HepG2 (cell line): ENCODE data around the gene MINDY3. TPM values are rescaled to one million over a fixed set of nuclear protein-coding genes. Genes with fewer than 3 reads are reported as not detected.

Source experiments
- ATAC-seq: fragments of 200-7000 bp; cut with Tn5 transposase; 3 replicates; pipeline ENCODE4 v1.9.1; 2020; ENCODE audit warnings: mild to moderate bottlenecking, moderate library complexity
- BruUV-seq: library from RNA; stranded (reverse); fragments of 400-500 nt; replicated peaks from 2 replicates; lab custom pipeline; 2021; lab: Mats Ljungman, UMichigan
- CTCF ChIA-PET: fragments of 300-600 bp; formaldehyde crosslinking; extraction: SDS; loops from one replicate; lab custom pipeline; 2021; ENCODE audit warnings: low total read pairs, inconsistent platforms, low intra/inter-chr PET ratio; lab: Yijun Ruan, JAX
- POLR2A ChIA-PET: fragments of 350-600 bp; sonication (Branson Sonifier 250); formaldehyde crosslinking; loops from one replicate; lab custom pipeline; 2020; ENCODE audit warnings: antibody characterized with exemption, inconsistent platforms; lab: Yijun Ruan, JAX
- DNase-seq: peaks from one replicate; pipeline ENCODE4 v3.0.0-alpha.2; 2015; ENCODE audit warnings: low spot score
- FAIRE-seq: peaks from 3 replicates; lab custom pipeline; 2011; peaks lifted over from hg19 to GRCh38; lab: Jason Lieb, UNC
- H2AFZ ChIP-seq: one replicate; pipeline ENCODE4 v1.6.1; 2011; ENCODE audit warnings: low read length, inconsistent platforms
- H3K27ac ChIP-seq: fragments of 300-600 bp; 3 replicates; pipeline ENCODE4 v1.8.0; 2011; ENCODE audit warnings: mixed run types, mild to moderate bottlenecking, mixed read lengths, low read length, inconsistent platforms; ENCODE audit not compliant: insufficient read depth; ENCODE audit errors: extremely low read length
- H3K27me3 ChIP-seq, 2 experiments: fragments of 200-600 bp in 1 of 2; 2 replicates in 1 of 2; 3 replicates in 1 of 2; pipeline versions ENCODE4 v1.6.0 to v1.8.0; 2011; ENCODE audit warnings: low read length in 2 of 2, mild to moderate bottlenecking in 2 of 2, moderate library complexity in 2 of 2, inconsistent platforms in 1 of 2; ENCODE audit not compliant: insufficient read depth in 2 of 2, control insufficient read depth in 1 of 2
- H3K36me3 ChIP-seq, 2 experiments: fragments of 200-600 bp in 1 of 2; replicated peaks in 1 of 2; 2 replicates in 1 of 2; 3 replicates in 1 of 2; pipeline versions ENCODE4 v1.5.1 to v1.8.0; 2011; ENCODE audit warnings: low read length in 2 of 2, inconsistent platforms in 1 of 2; ENCODE audit not compliant: insufficient read depth in 2 of 2, control insufficient read depth in 1 of 2
- H3K4me1 ChIP-seq: 2 replicates; pipeline ENCODE4 v1.5.1; 2012; ENCODE audit warnings: low read length, inconsistent platforms; ENCODE audit not compliant: insufficient read depth
- H3K4me2 ChIP-seq: 2 replicates; pipeline ENCODE4 v1.6.0; 2011; ENCODE audit warnings: low read depth, low read length, inconsistent platforms
- H3K4me3 ChIP-seq, 3 experiments: fragments of 200-600 bp in 1 of 3; sonication (generic), shearing (Covaris generic) in 1 of 3; replicated peaks in 1 of 3; 2 replicates each; pipeline ENCODE4 v1.5.1; 2011 to 2016; ENCODE audit warnings: low read length in 3 of 3, inconsistent platforms in 2 of 3, low read depth in 2 of 3, mild to moderate bottlenecking in 2 of 3, control low read depth in 1 of 3, mixed read lengths in 1 of 3; ENCODE audit not compliant: insufficient read depth in 1 of 3
- H3K79me2 ChIP-seq: one replicate; pipeline ENCODE4 v1.6.1; 2011; ENCODE audit warnings: low read length, inconsistent platforms; ENCODE audit not compliant: insufficient read depth
- H3K9ac ChIP-seq: 2 replicates; pipeline ENCODE4 v1.6.0; 2011; ENCODE audit warnings: mild to moderate bottlenecking, low read depth, low read length, inconsistent platforms; ENCODE audit not compliant: insufficient read depth
- H3K9me3 ChIP-seq: 2 replicates; pipeline ENCODE4 v1.5.1; 2012; ENCODE audit warnings: mild to moderate bottlenecking, low read length
- H4K20me1 ChIP-seq: 2 replicates; pipeline ENCODE4 v1.6.0; 2011; ENCODE audit warnings: inconsistent platforms, mild to moderate bottlenecking, low read length, moderate library complexity; ENCODE audit not compliant: insufficient read depth
- AGO1 ChIP-seq: fragments of 200-400 bp; formaldehyde crosslinking; IDR thresholded peaks from 2 replicates; pipeline ENCODE4 v1.6.1; 2017; ENCODE audit warnings: mild to moderate bottlenecking, low read depth, low read length, moderate library complexity; ENCODE audit not compliant: poor library complexity, severe bottlenecking
- CENPBD1 ChIP-seq: sonication (generic); formaldehyde crosslinking; IDR thresholded peaks from 2 replicates; pipeline ENCODE4 v1.8.0; 2022; ENCODE audit warnings: missing genetic modification reagents, low read depth, mild to moderate bottlenecking, borderline replicate concordance
- DMAP1 ChIP-seq: IDR thresholded peaks from 2 replicates; pipeline ENCODE4 v1.6.1; 2016
- HDAC2 ChIP-seq: sonication (generic); formaldehyde crosslinking; IDR thresholded peaks from 2 replicates; pipeline ENCODE4 v1.4.0; 2020; ENCODE audit warnings: missing genetic modification reagents
- HOXA9 ChIP-seq: sonication (generic); formaldehyde crosslinking; IDR thresholded peaks from 2 replicates; pipeline ENCODE4 v1.8.1; 2022; ENCODE audit warnings: missing genetic modification reagents, mild to moderate bottlenecking, moderate library complexity, borderline replicate concordance
- MAFK ChIP-seq, 2 experiments: IDR thresholded peaks in 1 of 2; conservative IDR thresholded peaks in 1 of 2; 2 replicates each; pipeline ENCODE4 v1.6.1; 2011; ENCODE audit warnings: improper control_type of control experiment in 2 of 2, low read length in 2 of 2
- MYNN ChIP-seq: sonication (generic); formaldehyde crosslinking; IDR thresholded peaks from 2 replicates; pipeline ENCODE4 v1.4.0; 2020; ENCODE audit warnings: mild to moderate bottlenecking, low read depth, missing genetic modification reagents
- PRDM15 ChIP-seq: sonication (generic); formaldehyde crosslinking; IDR thresholded peaks from 2 replicates; pipeline ENCODE4 v1.4.0; 2020; ENCODE audit warnings: missing genetic modification reagents
- SIX4 ChIP-seq: sonication (generic); formaldehyde crosslinking; IDR thresholded peaks from 2 replicates; pipeline ENCODE4 v1.4.0; 2020; ENCODE audit warnings: missing genetic modification reagents
- STAG1 ChIP-seq: sonication (generic); formaldehyde crosslinking; IDR thresholded peaks from 2 replicates; pipeline ENCODE4 v1.4.0; 2020; ENCODE audit warnings: missing genetic modification reagents
- TFDP1 ChIP-seq: IDR thresholded peaks from 2 replicates; pipeline ENCODE4 v1.6.1; 2016; ENCODE audit warnings: missing compliant biosample characterization, missing genetic modification reagents, borderline replicate concordance
- ZNF10 ChIP-seq: sonication (generic); formaldehyde crosslinking; IDR thresholded peaks from 2 replicates; pipeline ENCODE4 v1.4.0; 2020; ENCODE audit warnings: mild to moderate bottlenecking, low read depth, missing genetic modification reagents, borderline replicate concordance
- ZNF17 ChIP-seq: sonication (generic); formaldehyde crosslinking; IDR thresholded peaks from 2 replicates; pipeline ENCODE4 v1.5.0; 2020; ENCODE audit warnings: mild to moderate bottlenecking, missing genetic modification reagents
- ZNF253 ChIP-seq: sonication (generic); formaldehyde crosslinking; IDR thresholded peaks from 2 replicates; pipeline ENCODE4 v1.8.0; 2022; ENCODE audit warnings: mild to moderate bottlenecking, missing genetic modification reagents, borderline replicate concordance
- ZNF430 ChIP-seq: sonication (generic); formaldehyde crosslinking; IDR thresholded peaks from 2 replicates; pipeline ENCODE4 v1.9.0; 2021; ENCODE audit warnings: mild to moderate bottlenecking, missing genetic modification reagents
- WGBS: methylation state at CpG from one replicate; pipeline ENCODE4 v1.1.6; 2017; ENCODE audit warnings: low lambda C conversion rate; 5-methylcytosine and 5-hydroxymethylcytosine counted together
- in situ Hi-C: cut with HindIII; loops from 2 replicates; pipeline ENCODE4 v1.10.0; 2017; ENCODE audit warnings: low pct_unique_long_range_greater_than_20kb; ENCODE audit not compliant: extremely low pct_ligation_motif_present
- intact Hi-C: fragments of 100-400 bp; cut with micrococcal nuclease; formaldehyde crosslinking; loops from one replicate; pipeline ENCODE4 v1.10.0; 2022; ENCODE audit not compliant: unreplicated experiment
- polyA plus RNA-seq, 8 experiments: library from polyadenylated mRNA; depleted of rRNA in 3 of 8; stranded (reverse) in 7 of 8; unstranded in 1 of 8; fragments of >200 nt; fragmentation: Illumina TruSeq in 4 of 8; extraction: Trizol in 4 of 8; gene quantifications; 2 replicates each; pipeline versions ENCODE4 v1.2.1 to v1.2.3, GENCODE V29; 2011 to 2016; ENCODE audit warnings: low read depth in 4 of 8, missing spikeins in 1 of 8, mixed read lengths in 1 of 8; ENCODE audit not compliant: insufficient read depth in 1 of 8
- total RNA-seq, 5 experiments: library from RNA; depleted of rRNA; stranded (reverse); fragments of >200 nt; fragmentation: Illumina TruSeq; extraction: Trizol; gene quantifications; 2 replicates each; pipeline ENCODE4 v1.2.3, GENCODE V29; 2016; ENCODE audit warnings: low read depth in 1 of 5

The MINDY3 gene
- total and polyA plus RNA-seq, 2 of the 13 experiments (the other 11 are each of a cell fraction or from before 2014, with no cell fraction given) = 6.4 to 17.5 TPM

- no peak for FAIRE-seq
- ATAC-seq = no peak
- no peak overlapping the region for H3K27ac ChIP-seq
- H3K4me3 ChIP-seq = no peak overlapping the region
- H3K27me3 ChIP-seq = no peaks in the 10 kb centered on the region
- H3K9ac ChIP-seq = no peak overlapping the region
- H4K20me1 ChIP-seq = no peaks in the 10 kb centered on the region
- H2AFZ ChIP-seq = no peak overlapping the region
- WGBS = 97% methylated on average over 4 of the region's 4 CpGs
- POLR2A ChIA-PET = no interaction called here
- no peak overlapping the region for H3K4me2 ChIP-seq
- CTCF ChIA-PET = no interaction called here
- H3K9me3 ChIP-seq = no peaks in the 10 kb centered on the region
- BruUV-seq = no TSS peak
- in situ Hi-C loops (no loop called here), intact Hi-C loops (no loop called here)
- no peak for TF ChIP-seq STAG1 (CRISPR knock-in tag)
- TF ChIP-seq ZNF430 (CRISPR knock-in tag) = no peak
- TF ChIP-seq HOXA9 (CRISPR knock-in tag) = no peak
- TF ChIP-seq AGO1 = no peak
- TF ChIP-seq SIX4 = no peak
- no peak for TF ChIP-seq MYNN
- no peak for TF ChIP-seq DMAP1 (CRISPR knock-in tag)
- TF ChIP-seq CENPBD1 = no peak
- H3K79me2 ChIP-seq = no peaks in the 10 kb centered on the region
- peaks cover 3 to 26% of the 10 kb centered on the region in 2 experiments; a peak in 4 of 5 replicates for H3K36me3 ChIP-seq
- no peaks in the 10 kb centered on the region for H3K4me1 ChIP-seq
- no peak for DNase-seq
Measured at GRCh38 chr10:15782851-15783250, 77.5 kb downstream of the MINDY3 start.

- FAIRE-seq (no peak), ATAC-seq (no peak), DNase-seq (no peak)
- Histone ChIP-seq H4K20me1 (no peaks in the 10 kb centered on the region), H3K27ac (no peak overlapping the region), H3K4me3 (no peak overlapping the region), H3K36me3 (peaks cover 1 to 20% of the 10 kb centered on the region in 2 experiments; a peak in 4 of 5 replicates), H3K27me3 (no peaks in the 10 kb centered on the region), H3K9me3 (no peaks in the 10 kb centered on the region), H3K79me2 (no peaks in the 10 kb centered on the region), H3K4me1 (no peaks in the 10 kb centered on the region), H3K9ac (no peak overlapping the region), H3K4me2 (no peak overlapping the region), H2AFZ (no peak overlapping the region)
- in situ Hi-C loops (no loop called here), intact Hi-C loops (no loop called here)
- CTCF ChIA-PET = no interaction called here
- POLR2A ChIA-PET = no interaction called here
- 96% methylated on average over 7 of the region's 7 CpGs for WGBS
- BruUV-seq = no TSS peak
- TF ChIP-seq ZNF253 (CRISPR knock-in tag) = no peak
- no peak for TF ChIP-seq ZNF10 (CRISPR knock-in tag)
- no peak for TF ChIP-seq PRDM15 (CRISPR knock-in tag)
- no peak for TF ChIP-seq HDAC2 (CRISPR knock-in tag)
- TF ChIP-seq ZNF17 (CRISPR knock-in tag) = no peak
- TF ChIP-seq TFDP1 (CRISPR knock-in tag) = no peak
- peak; percentile 17 to 66; a peak in 2 of 4 replicates for TF ChIP-seq MAFK (conservative IDR thresholded peaks at IDR 0.05 in 1 of 2, IDR thresholded peaks at IDR 0.05 in 1 of 2; ENCODE audit: low read length in 2 of 2)
Measured at GRCh38 chr10:15781381-15781960, 78.8 kb downstream of the MINDY3 start.
